22Rv1 (cell line): Measurements from ENCODE around the gene HLA-DQB1.

Experiments used
- CTCF ChIP-seq: fragments of 450-650 bp; IDR thresholded peaks from 2 replicates; pipeline ENCODE4 v1.5.1; 2017; ENCODE audit warnings: mild to moderate bottlenecking
- ZFX ChIP-seq: fragments of 450-650 bp; IDR thresholded peaks from 2 replicates; pipeline ENCODE4 v1.6.1; 2017; ENCODE audit warnings: antibody characterized with exemption, borderline replicate concordance

GRCh38 chr6:32685603-32686002 lies 19.1 kb upstream of the HLA-DQB1 start:
- TF ChIP-seq CTCF (no peak), ZFX (no peak)
